RWPE2 (cell line): ENCODE measurements around the gene EHMT2.

Experiments used
- ATAC-seq: fragments of 200-7000 bp; cut with Tn5 transposase; 3 replicates; pipeline ENCODE4 v1.9.1; 2021; ENCODE audit warnings: low read depth
- DNase-seq: peaks from one replicate; pipeline ENCODE4 v3.0.0-alpha.2; 2020; ENCODE audit warnings: low spot score
- H3K27ac ChIP-seq: fragments of 450-650 bp; 2 replicates; pipeline ENCODE4 v1.5.1; 2017; ENCODE audit warnings: mild to moderate bottlenecking; ENCODE audit not compliant: poor library complexity, severe bottlenecking
- H3K27me3 ChIP-seq: fragments of 250-450 bp; sonication (Bioruptor Pico); 2 replicates; pipeline ENCODE4 v1.5.1; 2021; ENCODE audit warnings: mild to moderate bottlenecking, moderate library complexity; ENCODE audit not compliant: insufficient read depth, poor library complexity, severe bottlenecking
- H3K36me3 ChIP-seq: fragments of 250-450 bp; sonication (Bioruptor Pico); 2 replicates; pipeline ENCODE4 v1.5.1; 2020; ENCODE audit warnings: low read depth, mild to moderate bottlenecking, moderate library complexity
- H3K4me1 ChIP-seq: fragments of 250-450 bp; sonication (Bioruptor Pico); 2 replicates; pipeline ENCODE4 v1.5.1; 2021; ENCODE audit warnings: mild to moderate bottlenecking, moderate library complexity; ENCODE audit not compliant: insufficient read depth, poor library complexity, severe bottlenecking
- H3K4me3 ChIP-seq: fragments of 250-450 bp; sonication (Bioruptor Pico); 2 replicates; pipeline ENCODE4 v1.5.1; 2021; ENCODE audit warnings: mild to moderate bottlenecking, moderate library complexity; ENCODE audit not compliant: severe bottlenecking
- H3K9me3 ChIP-seq: fragments of 250-450 bp; sonication (Bioruptor Pico); 2 replicates; pipeline ENCODE4 v1.5.1; 2021; ENCODE audit warnings: mild to moderate bottlenecking, moderate library complexity; ENCODE audit not compliant: severe bottlenecking
- TF ChIP-seq, protein P1 (sequence below): fragments of 450-650 bp; IDR thresholded peaks from one replicate; pipeline ENCODE4 v1.5.1; 2017; ENCODE audit warnings: mild to moderate bottlenecking, moderate library complexity; ENCODE audit not compliant: poor library complexity, severe bottlenecking

The EHMT2 gene

GRCh38 chr6:31837369-31838113 lies 60.0 kb downstream of the EHMT2 start:
- Histone ChIP-seq H3K36me3 (peaks cover 66% of the 10 kb centered on the region), H3K27ac (peak overlapping the region; percentile 77), H3K4me1 (peaks cover 21% of the 10 kb centered on the region), H3K9me3 (no peaks in the 10 kb centered on the region), H3K4me3 (peak overlapping the region; percentile 97), H3K27me3 (no peaks in the 10 kb centered on the region)
- DNase-seq (no peak), ATAC-seq (no peak)
- TF ChIP-seq, protein P1, sequence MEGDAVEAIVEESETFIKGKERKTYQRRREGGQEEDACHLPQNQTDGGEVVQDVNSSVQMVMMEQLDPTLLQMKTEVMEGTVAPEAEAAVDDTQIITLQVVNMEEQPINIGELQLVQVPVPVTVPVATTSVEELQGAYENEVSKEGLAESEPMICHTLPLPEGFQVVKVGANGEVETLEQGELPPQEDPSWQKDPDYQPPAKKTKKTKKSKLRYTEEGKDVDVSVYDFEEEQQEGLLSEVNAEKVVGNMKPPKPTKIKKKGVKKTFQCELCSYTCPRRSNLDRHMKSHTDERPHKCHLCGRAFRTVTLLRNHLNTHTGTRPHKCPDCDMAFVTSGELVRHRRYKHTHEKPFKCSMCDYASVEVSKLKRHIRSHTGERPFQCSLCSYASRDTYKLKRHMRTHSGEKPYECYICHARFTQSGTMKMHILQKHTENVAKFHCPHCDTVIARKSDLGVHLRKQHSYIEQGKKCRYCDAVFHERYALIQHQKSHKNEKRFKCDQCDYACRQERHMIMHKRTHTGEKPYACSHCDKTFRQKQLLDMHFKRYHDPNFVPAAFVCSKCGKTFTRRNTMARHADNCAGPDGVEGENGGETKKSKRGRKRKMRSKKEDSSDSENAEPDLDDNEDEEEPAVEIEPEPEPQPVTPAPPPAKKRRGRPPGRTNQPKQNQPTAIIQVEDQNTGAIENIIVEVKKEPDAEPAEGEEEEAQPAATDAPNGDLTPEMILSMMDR: no peak

GRCh38 chr6:31836474-31837368 lies 60.8 kb downstream of the EHMT2 start:
- ATAC-seq: no peak
- TF ChIP-seq, protein P1: no peak
- Histone ChIP-seq H3K4me3 (peak overlapping the region; percentile 97), H3K27me3 (no peaks in the 10 kb centered on the region), H3K9me3 (no peaks in the 10 kb centered on the region), H3K27ac (peak overlapping the region; percentile 77), H3K36me3 (peaks cover 66% of the 10 kb centered on the region), H3K4me1 (peaks cover 21% of the 10 kb centered on the region)
- DNase-seq: no peak

DNA sequence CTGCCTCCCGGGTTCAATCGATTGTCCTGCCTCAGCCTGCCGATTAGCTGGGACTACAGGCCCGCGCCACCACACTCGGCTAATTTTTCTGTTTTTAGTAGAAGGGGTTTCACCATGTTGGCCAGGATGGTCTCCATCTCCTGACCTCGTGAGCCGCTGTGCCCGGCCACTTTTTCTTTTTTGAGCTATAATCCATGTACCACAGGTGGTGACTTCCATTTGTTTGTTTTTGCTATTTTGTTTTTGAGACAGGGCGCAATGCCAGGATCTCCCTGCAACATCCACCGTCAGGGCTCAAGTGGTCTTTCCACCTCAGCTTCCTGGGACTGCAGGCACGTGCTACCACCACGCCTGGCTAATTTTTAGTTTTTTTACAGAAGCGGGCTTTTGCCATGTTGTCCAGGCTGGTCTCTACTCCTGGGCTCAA lies 61.4 kb downstream of the EHMT2 start:
- Histone ChIP-seq H3K4me3 (peak overlapping the region; percentile 97), H3K9me3 (no peaks in the 10 kb centered on the region), H3K4me1 (peaks cover 27% of the 10 kb centered on the region), H3K27me3 (no peaks in the 10 kb centered on the region), H3K27ac (peak overlapping the region; percentile 77), H3K36me3 (peaks cover 68% of the 10 kb centered on the region)
- TF ChIP-seq, protein P1: no peak
- ATAC-seq: no peak
- no peak for DNase-seq

DNA sequence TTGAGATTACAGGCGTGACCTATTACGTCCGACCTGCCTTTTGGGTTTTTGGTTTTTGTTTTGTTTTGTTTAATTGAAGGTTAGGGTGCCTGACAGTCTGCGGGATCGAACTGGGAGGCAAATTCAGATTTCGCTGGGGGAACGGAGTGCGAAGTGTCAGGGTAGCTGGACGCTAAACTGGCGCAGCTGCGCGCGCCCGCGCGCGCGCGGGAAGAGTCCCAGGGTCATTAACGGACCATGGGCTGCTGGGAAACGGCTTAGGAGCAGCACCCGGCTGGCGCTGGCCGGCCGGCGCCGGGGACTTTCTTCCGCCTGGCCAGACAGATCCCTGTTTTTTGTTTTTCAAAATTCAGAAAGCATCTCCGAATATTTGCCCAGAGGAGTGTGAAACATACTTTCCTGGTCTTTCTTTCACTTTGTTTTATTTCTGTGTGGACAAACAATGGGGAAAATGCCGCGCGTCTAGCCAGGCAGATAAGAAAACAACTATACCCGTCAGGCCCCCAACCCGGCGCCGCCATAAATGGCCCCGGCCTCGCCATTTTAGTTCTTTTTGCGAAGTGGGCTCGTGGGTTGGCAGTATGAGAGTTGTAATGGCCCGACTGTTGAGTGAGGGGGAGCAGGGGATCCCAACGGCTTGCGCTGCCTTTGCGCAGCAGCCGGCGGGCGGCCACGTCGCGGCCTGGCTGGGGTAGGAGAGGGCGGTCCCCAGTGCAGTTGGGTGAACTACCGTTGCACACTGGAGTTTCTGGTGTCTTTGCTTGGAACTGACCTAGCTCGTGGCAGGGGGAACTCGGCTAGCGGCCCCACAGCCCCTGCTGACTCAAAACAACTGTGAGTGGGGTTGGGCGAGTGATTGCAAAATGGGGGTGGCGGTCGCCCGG lies 62.9 kb downstream of the EHMT2 start:
- H3K27me3 ChIP-seq: no peaks in the 10 kb centered on the region
- ATAC-seq (peak; percentile 79), DNase-seq (peak; percentile 87)
- H3K9me3 ChIP-seq: no peaks in the 10 kb centered on the region
- H3K4me3 ChIP-seq: peak overlapping the region; percentile 97
- TF ChIP-seq, protein P1: no peak
- peaks cover 66% of the 10 kb centered on the region for H3K36me3 ChIP-seq
- H3K4me1 ChIP-seq: peaks cover 28% of the 10 kb centered on the region
- H3K27ac ChIP-seq: peak overlapping the region; percentile 77
